K562 (cell line): ENCODE results near the gene CHKB. TPM values are rescaled to one million over a fixed set of nuclear protein-coding genes. Genes with fewer than 3 reads are reported as not detected.

Experiments
- ATAC-seq: fragments of 200-7000 bp; cut with Tn5 transposase; 3 replicates; pipeline ENCODE4 v1.9.1; 2020; ENCODE audit warnings: moderate library complexity
- BruUV-seq: library from RNA; stranded (reverse); fragments of 400-500 nt; replicated peaks from 2 replicates; lab custom pipeline; 2021; lab: Mats Ljungman, UMichigan
- CTCF ChIA-PET: fragments of 300-600 bp; formaldehyde crosslinking; extraction: SDS; loops from one replicate; lab custom pipeline; 2021; ENCODE audit warnings: low intra/inter-chr PET ratio; lab: Yijun Ruan, JAX
- POLR2A ChIA-PET: fragments of 300-600, 350-650 bp; sonication (Branson Sonifier 250); formaldehyde crosslinking; extraction: SDS; loops from one replicate; lab custom pipeline; 2021; ENCODE audit warnings: antibody characterized with exemption, inconsistent platforms; lab: Yijun Ruan, JAX
- DNase-seq, 4 experiments: peaks; one replicate each; pipeline versions ENCODE4 v3.0.0 to v3.0.0-alpha.2; 2011 to 2018; ENCODE audit warnings: low spot score in 3 of 4, mixed read lengths in 3 of 4; ENCODE audit errors: extremely low read depth in 1 of 4
- FAIRE-seq: peaks from 2 replicates; lab custom pipeline; 2011; peaks lifted over from hg19 to GRCh38; lab: Jason Lieb, UNC
- H2AFZ ChIP-seq: 2 replicates; pipeline ENCODE4 v1.6.0; 2011; ENCODE audit warnings: low read depth, low read length, control low read depth, inconsistent platforms
- H3K27ac ChIP-seq: fragments of 200-600 bp; 3 replicates; pipeline ENCODE4 v1.8.0; 2011; ENCODE audit warnings: low read depth, mild to moderate bottlenecking, control low read depth, inconsistent platforms, low read length, moderate library complexity, mixed read lengths; ENCODE audit errors: extremely low read depth
- H3K27me3 ChIP-seq, 2 experiments: fragments of 300-600 bp in 1 of 2; 2 replicates in 1 of 2; 3 replicates in 1 of 2; pipeline versions ENCODE4 v1.6.0 to v1.8.0; 2011; ENCODE audit warnings: inconsistent platforms in 2 of 2, low read length in 2 of 2, mild to moderate bottlenecking in 1 of 2, mixed read lengths in 1 of 2, moderate library complexity in 1 of 2; ENCODE audit not compliant: control insufficient read depth in 2 of 2, insufficient read depth in 2 of 2
- H3K36me3 ChIP-seq: fragments of 300-600 bp; 3 replicates; pipeline ENCODE4 v1.8.0; 2011; ENCODE audit warnings: mild to moderate bottlenecking, low read length, inconsistent platforms; ENCODE audit not compliant: control insufficient read depth, insufficient read depth
- H3K4me1 ChIP-seq, 2 experiments: fragments of 200-600 bp in 1 of 2; replicated peaks in 1 of 2; 2 replicates in 1 of 2; 3 replicates in 1 of 2; pipeline versions ENCODE4 v1.5.1 to v1.8.0; 2011; ENCODE audit warnings: inconsistent platforms in 2 of 2, low read length in 2 of 2, mild to moderate bottlenecking in 1 of 2, mixed read lengths in 1 of 2, moderate library complexity in 1 of 2; ENCODE audit not compliant: control insufficient read depth in 2 of 2, insufficient read depth in 2 of 2
- H3K4me2 ChIP-seq: 2 replicates; pipeline ENCODE4 v1.6.1; 2011; ENCODE audit warnings: low read length, control low read depth, inconsistent platforms, mixed read lengths; ENCODE audit not compliant: insufficient read depth
- H3K4me3 ChIP-seq: fragments of 200-600 bp; sonication (generic), shearing (Covaris generic); 2 replicates; pipeline ENCODE4 v1.5.1; 2016; ENCODE audit warnings: control low read depth, inconsistent platforms
- H3K79me2 ChIP-seq: fragments of 200-600 bp; 3 replicates; pipeline ENCODE4 v1.8.0; 2011; ENCODE audit warnings: low read length, inconsistent platforms; ENCODE audit not compliant: control insufficient read depth, insufficient read depth
- H3K9ac ChIP-seq, 2 experiments: 2 replicates each; pipeline versions ENCODE4 v1.6.0 to v1.6.1; 2011; ENCODE audit warnings: low read depth in 2 of 2, low read length in 2 of 2, control low read depth in 1 of 2, inconsistent platforms in 1 of 2, mild to moderate bottlenecking in 1 of 2, mixed read lengths in 1 of 2; ENCODE audit not compliant: insufficient read depth in 1 of 2
- H3K9me1 ChIP-seq: one replicate; pipeline ENCODE4 v1.6.0; 2011; ENCODE audit warnings: inconsistent platforms, mild to moderate bottlenecking, low read length, moderate library complexity; ENCODE audit not compliant: control insufficient read depth, insufficient read depth
- H3K9me3 ChIP-seq: replicated peaks from 2 replicates; pipeline ENCODE4 v1.5.1; 2011; ENCODE audit warnings: low read depth, low read length, inconsistent platforms; ENCODE audit not compliant: control insufficient read depth, insufficient read depth
- H4K20me1 ChIP-seq: replicated peaks from 2 replicates; pipeline ENCODE4 v1.6.1; 2011; ENCODE audit warnings: low read length, inconsistent platforms, mixed read lengths; ENCODE audit not compliant: control insufficient read depth, insufficient read depth
- CBX1 ChIP-seq: sonication (generic); IDR thresholded peaks from 2 replicates; pipeline ENCODE4 v1.6.1; 2016; ENCODE audit warnings: antibody characterized with exemption, low read depth, mild to moderate bottlenecking
- RAD21 ChIP-seq, 2 experiments: fragments of 250-450 bp in 1 of 2; fragments of 450-650 bp in 1 of 2; sonication (Bioruptor Pico) in 1 of 2; formaldehyde crosslinking in 1 of 2; IDR thresholded peaks in 1 of 2; conservative IDR thresholded peaks in 1 of 2; 2 replicates each; pipeline versions ENCODE4 v1.4.0 to v1.8.0; 2020 to 2022; ENCODE audit warnings: mild to moderate bottlenecking in 2 of 2, moderate library complexity in 1 of 2
- ZNF239 ChIP-seq: fragments of 250-450 bp; sonication (Bioruptor Pico); IDR thresholded peaks from 2 replicates; pipeline ENCODE4 v1.4.0; 2020; ENCODE audit warnings: mild to moderate bottlenecking
- ZNF41 ChIP-seq: fragments of 250-450 bp; sonication (Bioruptor Pico); conservative IDR thresholded peaks from 2 replicates; pipeline ENCODE4 v1.4.0; 2020; ENCODE audit warnings: mild to moderate bottlenecking
- WGBS: fragments of 100-300 bp; shearing (Covaris generic); methylation state at CpG from one replicate; pipeline ENCODE4 v1.1.6; 2016; ENCODE audit warnings: low coverage, mixed read lengths; ENCODE audit not compliant: insufficient coverage; ENCODE audit errors: missing lambda C conversion rate; 5-methylcytosine and 5-hydroxymethylcytosine counted together
- in situ Hi-C: fragments of 300-500 bp; cut with MboI; formaldehyde crosslinking; loops from 4 replicates; pipeline ENCODE4 v1.15.0; 2018; ENCODE audit warnings: inconsistent platforms, mixed read lengths
- intact Hi-C: fragments of 100-400 bp; cut with micrococcal nuclease; formaldehyde crosslinking; loops from 2 replicates; pipeline ENCODE4 v1.14.2; 2022
- polyA plus RNA-seq, 8 experiments: library from polyadenylated mRNA; depleted of rRNA in 4 of 8; stranded (reverse) in 5 of 8; unstranded in 3 of 8; fragments of >200 nt; fragmentation: Nextera tagmentation in 2 of 8; fragmentation: Illumina TruSeq in 1 of 8; extraction: Ambion mirVana in 2 of 8; extraction: Trizol in 1 of 8; gene quantifications; 2 replicates each; pipeline versions ENCODE4 v1.2.1 to v1.2.3, GENCODE V29; 2011 to 2014; ENCODE audit warnings: inconsistent platforms in 1 of 8, missing spikeins in 1 of 8
- total RNA-seq, 7 experiments: library from RNA; depleted of rRNA in 6 of 7; stranded (reverse); fragments of >200 nt in 6 of 7; fragmentation: Illumina TruSeq in 2 of 7; extraction: Trizol in 2 of 7; gene quantifications; 2 replicates each; pipeline versions ENCODE4 v1.2.1 to v1.2.3, GENCODE V29; 2011 to 2021; ENCODE audit warnings: low replicate concordance in 1 of 7

Gene CHKB
- total and polyA plus RNA-seq, 9 of the 15 experiments (the other 6 are each of a cell fraction or from before 2014, with no cell fraction given): 2.7 to 31.0 (median 11.0) TPM

GRCh38 chr22:50626314-50626849 is 43.7 kb upstream of the CHKB start:
- ChIA-PET POLR2A (interaction anchor here (0.7 to 1.1 kb wide), 2 partner anchors 11 to 57 kb away, joined by 3 to 5 read pairs; no protein-coding TSS in a partner anchor), CTCF (no interaction called here)
- Histone ChIP-seq H4K20me1 (no peaks in the 10 kb centered on the region), H3K27ac (no peak overlapping the region), H3K79me2 (no peaks in the 10 kb centered on the region; the same call in 2 of the 3 replicates), H3K4me1 (peaks cover 8 to 43% of the 10 kb centered on the region in 2 experiments; a peak in 4 of 5 replicates), H2AFZ (no peak overlapping the region), H3K4me2 (no peak overlapping the region), H3K9me3 (no peaks in the 10 kb centered on the region), H3K9me1 (no peaks in the 10 kb centered on the region), H3K36me3 (no peaks in the 10 kb centered on the region), H3K27me3 (no peaks in the 10 kb centered on the region), H3K9ac (no peak overlapping the region), H3K4me3 (no peak overlapping the region)
- 81% methylated on average over 7 of the region's 12 CpGs for WGBS
- intact Hi-C loops (no loop called here), in situ Hi-C loops (no loop called here)
- FAIRE-seq: no peak
- no TSS peak for BruUV-seq
- no peak for ATAC-seq
- TF ChIP-seq RAD21 (CRISPR knock-in tag; conservative IDR thresholded peaks at IDR 0.05 in 1 of 2, IDR thresholded peaks at IDR 0.05 in 1 of 2): peak in 1 of 2 experiments; percentile 13; a peak in 1 of 4 replicates
- TF ChIP-seq CBX1: no peak
- no peak for TF ChIP-seq ZNF239
- TF ChIP-seq ZNF41: no peak
- no peak for DNase-seq
